Measurements from ENCODE around the gene CIITA.
"Not testable (repeated sequence)": the region's sequence is repeated elsewhere in the genome, so short reads cannot be mapped to it uniquely, and the experiment has no call there.

CIITA gene

GRCh38 chr16:10876799-10877341 lies at the start of gene CIITA:
Gene CIITA (plus strand): TSS chr16:10877202. CDS start chr16:10877331, 129 bp downstream.
- no peak within 1 kb of the TSS for H3K4me3 ChIP-seq (ENCODE audit: low read length)
- H3K27me3 ChIP-seq (replicated peaks; ENCODE audit: control insufficient read depth, insufficient read depth, low read length) = peaks cover 7% of the 10 kb centered on the region
- H3K36me3 ChIP-seq (ENCODE audit: control insufficient read depth, insufficient read depth, low read length, severe bottlenecking) = no peaks in the 10 kb centered on the region
- no peaks in the 10 kb centered on the region for H3K9me3 ChIP-seq (ENCODE audit: control insufficient read depth, low read length)
- DNase-seq (ENCODE audit: low read depth) = peak; percentile 37
- H3K4me1 ChIP-seq (ENCODE audit: control insufficient read depth, insufficient read depth, low read length) = peaks cover 10% of the 10 kb centered on the region
- no peak within 1 kb of the TSS for H3K9ac ChIP-seq (ENCODE audit: low read length)

GRCh38 chr16:10827691-10828341 lies 49.2 kb upstream of the CIITA start:
- peak; percentile 77 for DNase-seq (ENCODE audit: low read depth)
- Histone ChIP-seq H3K4me3 (ENCODE audit: low read length) (peak overlapping the region; percentile 61), H3K27me3 (replicated peaks; ENCODE audit: control insufficient read depth, insufficient read depth, low read length) (no peaks in the 10 kb centered on the region), H3K9me3 (ENCODE audit: control insufficient read depth, low read length) (no peaks in the 10 kb centered on the region), H3K9ac (ENCODE audit: low read length) (peak overlapping the region; percentile 60), H3K36me3 (ENCODE audit: control insufficient read depth, insufficient read depth, low read length, severe bottlenecking) (no peaks in the 10 kb centered on the region), H3K4me1 (ENCODE audit: control insufficient read depth, insufficient read depth, low read length) (peaks cover 26% of the 10 kb centered on the region)

GRCh38 chr16:10828851-10829366 lies 48.1 kb upstream of the CIITA start:
- H3K4me3 ChIP-seq (ENCODE audit: low read length) = peak overlapping the region; percentile 61
- peak overlapping the region; percentile 60 for H3K9ac ChIP-seq (ENCODE audit: low read length)
- no peaks in the 10 kb centered on the region for H3K36me3 ChIP-seq (ENCODE audit: control insufficient read depth, insufficient read depth, low read length, severe bottlenecking)

GRCh38 chr16:10829390-10830098 lies 47.5 kb upstream of the CIITA start:
- H3K27me3 ChIP-seq (replicated peaks; ENCODE audit: control insufficient read depth, insufficient read depth, low read length); H3K9me3 ChIP-seq (ENCODE audit: control insufficient read depth, low read length); H3K36me3 ChIP-seq (ENCODE audit: control insufficient read depth, insufficient read depth, low read length, severe bottlenecking); DNase-seq (ENCODE audit: low read depth): not testable (repeated sequence)
- peak overlapping the region; percentile 61 for H3K4me3 ChIP-seq (ENCODE audit: low read length)
- H3K4me1 ChIP-seq (ENCODE audit: control insufficient read depth, insufficient read depth, low read length) = peaks cover 26% of the 10 kb centered on the region
- H3K9ac ChIP-seq (ENCODE audit: low read length) = peak overlapping the region; percentile 3

More at GRCh38 chr16:10828851-10829366, 48.1 kb upstream of the CIITA start:
- peaks cover 26% of the 10 kb centered on the region for H3K4me1 ChIP-seq (ENCODE audit: control insufficient read depth, insufficient read depth, low read length)
- no peaks in the 10 kb centered on the region for H3K9me3 ChIP-seq (ENCODE audit: control insufficient read depth, low read length)
- peak; percentile 85 for DNase-seq (ENCODE audit: low read depth)
- H3K27me3 ChIP-seq (replicated peaks; ENCODE audit: control insufficient read depth, insufficient read depth, low read length) = no peaks in the 10 kb centered on the region

GRCh38 chr16:10830240-10830639 lies 46.8 kb upstream of the CIITA start:
- H3K4me3 ChIP-seq (ENCODE audit: low read length); DNase-seq (ENCODE audit: low read depth); H3K9ac ChIP-seq (ENCODE audit: low read length); H3K36me3 ChIP-seq (ENCODE audit: control insufficient read depth, insufficient read depth, low read length, severe bottlenecking); H3K27me3 ChIP-seq (replicated peaks; ENCODE audit: control insufficient read depth, insufficient read depth, low read length); H3K9me3 ChIP-seq (ENCODE audit: control insufficient read depth, low read length): not testable (repeated sequence)
- H3K4me1 ChIP-seq (ENCODE audit: control insufficient read depth, insufficient read depth, low read length) = peaks cover 26% of the 10 kb centered on the region

GRCh38 chr16:10831894-10832886 lies 44.8 kb upstream of the CIITA start:
- Histone ChIP-seq H3K9me3 (ENCODE audit: control insufficient read depth, low read length) (peaks cover 5% of the 10 kb centered on the region), H3K36me3 (ENCODE audit: control insufficient read depth, insufficient read depth, low read length, severe bottlenecking) (no peaks in the 10 kb centered on the region), H3K4me3 (ENCODE audit: low read length) (no peak overlapping the region), H3K27me3 (replicated peaks; ENCODE audit: control insufficient read depth, insufficient read depth, low read length) (peaks cover 12% of the 10 kb centered on the region), H3K9ac (ENCODE audit: low read length) (no peak overlapping the region), H3K4me1 (ENCODE audit: control insufficient read depth, insufficient read depth, low read length) (peaks cover 26% of the 10 kb centered on the region)
- no peak for DNase-seq (ENCODE audit: low read depth)

- Histone ChIP-seq H3K4me1 (ENCODE audit: control insufficient read depth, insufficient read depth, low read length) (peaks cover 17% of the 10 kb centered on the region), H3K36me3 (ENCODE audit: control insufficient read depth, insufficient read depth, low read length, severe bottlenecking) (no peaks in the 10 kb centered on the region), H3K27me3 (replicated peaks; ENCODE audit: control insufficient read depth, insufficient read depth, low read length) (peaks cover 16% of the 10 kb centered on the region), H3K9ac (ENCODE audit: low read length) (no peak overlapping the region), H3K9me3 (ENCODE audit: control insufficient read depth, low read length) (peaks cover 5% of the 10 kb centered on the region), H3K4me3 (ENCODE audit: low read length) (no peak overlapping the region)
- DNase-seq (ENCODE audit: low read depth) = no peak
Observed at GRCh38 chr16:10833271-10833670, 43.7 kb upstream of the CIITA start.

- Histone ChIP-seq H3K36me3 (ENCODE audit: control insufficient read depth, insufficient read depth, low read length, severe bottlenecking) (no peaks in the 10 kb centered on the region), H3K9ac (ENCODE audit: low read length) (no peak overlapping the region), H3K27me3 (replicated peaks; ENCODE audit: control insufficient read depth, insufficient read depth, low read length) (peaks cover 22% of the 10 kb centered on the region), H3K9me3 (ENCODE audit: control insufficient read depth, low read length) (peaks cover 5% of the 10 kb centered on the region), H3K4me3 (ENCODE audit: low read length) (no peak overlapping the region), H3K4me1 (ENCODE audit: control insufficient read depth, insufficient read depth, low read length) (peaks cover 8% of the 10 kb centered on the region)
- DNase-seq (ENCODE audit: low read depth) = no peak
Observed at GRCh38 chr16:10834130-10834529, 42.9 kb upstream of the CIITA start.

- H3K4me3 ChIP-seq (ENCODE audit: low read length) = no peak overlapping the region
- peaks cover 3% of the 10 kb centered on the region for H3K4me1 ChIP-seq (ENCODE audit: control insufficient read depth, insufficient read depth, low read length)
- H3K36me3 ChIP-seq (ENCODE audit: control insufficient read depth, insufficient read depth, low read length, severe bottlenecking) = no peaks in the 10 kb centered on the region
- no peak overlapping the region for H3K9ac ChIP-seq (ENCODE audit: low read length)
- peaks cover 5% of the 10 kb centered on the region for H3K9me3 ChIP-seq (ENCODE audit: control insufficient read depth, low read length)
- peaks cover 24% of the 10 kb centered on the region for H3K27me3 ChIP-seq (replicated peaks; ENCODE audit: control insufficient read depth, insufficient read depth, low read length)
- DNase-seq (ENCODE audit: low read depth) = no peak
Observed at GRCh38 chr16:10834766-10835165, 42.2 kb upstream of the CIITA start.

- Histone ChIP-seq H3K36me3 (ENCODE audit: control insufficient read depth, insufficient read depth, low read length, severe bottlenecking) (no peaks in the 10 kb centered on the region), H3K4me1 (ENCODE audit: control insufficient read depth, insufficient read depth, low read length) (no peaks in the 10 kb centered on the region), H3K9ac (ENCODE audit: low read length) (no peak overlapping the region), H3K9me3 (ENCODE audit: control insufficient read depth, low read length) (peaks cover 5% of the 10 kb centered on the region), H3K4me3 (ENCODE audit: low read length) (no peak overlapping the region), H3K27me3 (replicated peaks; ENCODE audit: control insufficient read depth, insufficient read depth, low read length) (peaks cover 26% of the 10 kb centered on the region)
- DNase-seq (ENCODE audit: low read depth) = no peak
Observed at GRCh38 chr16:10835281-10835931, 41.6 kb upstream of the CIITA start.
